Measurements from ENCODE around the gene PRCC. TPM values are rescaled to one million over a fixed set of nuclear protein-coding genes. Genes with fewer than 3 reads are reported as not detected.

The PRCC gene
- total RNA-seq, 1 donor from 2014 or later: 75.5 TPM

DNA sequence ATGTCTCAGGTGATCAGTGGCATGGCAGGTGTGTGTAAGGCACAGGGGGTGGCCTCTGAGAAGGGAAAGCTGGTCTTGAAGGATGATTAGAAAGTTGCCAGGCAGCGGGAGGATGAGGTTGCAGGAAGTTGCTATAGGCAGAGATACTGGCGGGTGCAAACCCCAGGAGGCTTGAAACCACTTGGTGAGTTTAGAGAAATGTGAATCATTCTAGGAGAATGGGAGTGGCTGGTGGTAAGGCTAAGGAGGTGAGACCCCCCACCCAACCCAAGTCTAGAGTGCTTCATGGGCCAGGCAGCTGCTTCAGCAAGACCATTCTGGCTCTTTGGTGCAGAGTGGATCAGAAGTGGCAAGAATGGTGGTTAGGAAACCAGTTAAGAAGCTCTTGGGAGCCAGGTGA, 40.3 kb downstream of the PRCC start:
- H3K9ac ChIP-seq (ENCODE audit: low read length): no peak overlapping the region
- no peak overlapping the region for H3K4me2 ChIP-seq (ENCODE audit: low read length)
- H3K27ac ChIP-seq (ENCODE audit: low read depth, low read length): no peak overlapping the region
- H3K79me2 ChIP-seq (ENCODE audit: insufficient read depth, low read length): no peaks in the 10 kb centered on the region
- peaks cover 7% of the 10 kb centered on the region for H3K4me1 ChIP-seq (ENCODE audit: insufficient read depth, low read length)
- no peak overlapping the region for H2AFZ ChIP-seq (ENCODE audit: low read depth, low read length)
- TF ChIP-seq, protein P1, sequence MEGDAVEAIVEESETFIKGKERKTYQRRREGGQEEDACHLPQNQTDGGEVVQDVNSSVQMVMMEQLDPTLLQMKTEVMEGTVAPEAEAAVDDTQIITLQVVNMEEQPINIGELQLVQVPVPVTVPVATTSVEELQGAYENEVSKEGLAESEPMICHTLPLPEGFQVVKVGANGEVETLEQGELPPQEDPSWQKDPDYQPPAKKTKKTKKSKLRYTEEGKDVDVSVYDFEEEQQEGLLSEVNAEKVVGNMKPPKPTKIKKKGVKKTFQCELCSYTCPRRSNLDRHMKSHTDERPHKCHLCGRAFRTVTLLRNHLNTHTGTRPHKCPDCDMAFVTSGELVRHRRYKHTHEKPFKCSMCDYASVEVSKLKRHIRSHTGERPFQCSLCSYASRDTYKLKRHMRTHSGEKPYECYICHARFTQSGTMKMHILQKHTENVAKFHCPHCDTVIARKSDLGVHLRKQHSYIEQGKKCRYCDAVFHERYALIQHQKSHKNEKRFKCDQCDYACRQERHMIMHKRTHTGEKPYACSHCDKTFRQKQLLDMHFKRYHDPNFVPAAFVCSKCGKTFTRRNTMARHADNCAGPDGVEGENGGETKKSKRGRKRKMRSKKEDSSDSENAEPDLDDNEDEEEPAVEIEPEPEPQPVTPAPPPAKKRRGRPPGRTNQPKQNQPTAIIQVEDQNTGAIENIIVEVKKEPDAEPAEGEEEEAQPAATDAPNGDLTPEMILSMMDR (IDR thresholded peaks at IDR 0.05; ENCODE audit: insufficient read depth, low read depth, low read length): no peak
- no peak for TF ChIP-seq EZH2 (IDR thresholded peaks at IDR 0.05; ENCODE audit: insufficient read depth, low read length)
- peaks cover 11% of the 10 kb centered on the region for H4K20me1 ChIP-seq (ENCODE audit: insufficient read depth, low read length)
- peaks cover 8% of the 10 kb centered on the region for H3K9me3 Mint-ChIP-seq (ENCODE audit: unreplicated experiment)
- no peak overlapping the region for H3K4me3 Mint-ChIP-seq (ENCODE audit: unreplicated experiment)
- H3K36me3 ChIP-seq (ENCODE audit: insufficient read depth, low read length): no peaks in the 10 kb centered on the region
- peaks cover 30% of the 10 kb centered on the region for H3K27me3 Mint-ChIP-seq (ENCODE audit: low read depth, unreplicated experiment)
- no peak for FAIRE-seq
- no peak for DNase-seq (ENCODE audit: low read depth)
- H3K9me3 ChIP-seq (ENCODE audit: insufficient read depth, low read depth, low read length): no peaks in the 10 kb centered on the region
- no peak overlapping the region for H3K4me3 ChIP-seq (ENCODE audit: insufficient read depth, low read depth, low read length)
- peaks cover 2% of the 10 kb centered on the region for H3K27me3 ChIP-seq (ENCODE audit: insufficient read depth, low read length)
- H3K36me3 Mint-ChIP-seq (ENCODE audit: low read depth, unreplicated experiment): peaks cover 21% of the 10 kb centered on the region
- peaks cover 11% of the 10 kb centered on the region for H3K4me1 Mint-ChIP-seq (ENCODE audit: low read depth, unreplicated experiment)
- H3K27ac Mint-ChIP-seq (ENCODE audit: unreplicated experiment): no peak overlapping the region

DNA sequence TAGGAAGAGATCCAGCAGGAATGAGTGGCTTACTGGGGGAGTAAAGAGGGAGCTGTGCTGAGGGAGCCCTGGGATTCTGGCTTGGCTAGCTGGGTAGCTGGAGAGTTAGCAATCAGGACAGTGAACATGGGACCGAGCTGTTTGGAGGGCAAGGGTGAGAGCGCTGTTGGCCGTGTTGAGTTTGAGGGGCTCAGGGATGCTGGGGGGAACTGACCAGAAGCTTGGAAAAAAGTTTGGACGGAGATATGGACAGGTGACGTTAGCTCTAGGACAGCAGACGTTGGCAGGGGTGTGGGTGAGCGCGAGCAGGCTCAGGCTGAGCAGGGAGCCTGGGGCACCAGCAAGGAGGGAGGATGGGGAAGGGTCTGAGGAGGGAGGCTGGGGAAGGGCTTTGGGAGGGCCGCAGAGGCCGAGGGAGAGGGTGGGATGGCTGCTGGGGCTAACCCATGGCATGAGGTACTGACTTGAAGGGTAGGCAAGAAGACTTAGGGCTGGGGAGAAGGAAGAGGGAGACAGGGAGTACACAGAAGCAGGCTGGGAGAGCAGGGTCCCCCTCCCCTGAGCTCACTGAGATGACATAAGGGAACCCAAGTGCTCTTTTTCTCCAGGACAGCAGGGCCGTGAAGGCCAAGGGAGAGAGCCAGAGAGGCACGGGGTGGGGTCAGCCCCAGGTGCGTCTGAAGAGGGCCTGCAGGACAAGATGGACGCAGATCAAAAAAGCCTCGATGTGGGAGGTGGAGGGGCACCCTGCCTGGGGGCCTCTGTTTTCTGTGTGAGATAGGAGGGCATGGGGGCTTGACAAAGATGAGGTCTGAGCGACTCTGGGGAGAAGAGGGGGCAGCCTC, 41.1 kb downstream of the PRCC start:
- H3K27ac Mint-ChIP-seq (ENCODE audit: unreplicated experiment): peak overlapping the region; percentile 31
- Histone ChIP-seq H3K4me1 (ENCODE audit: insufficient read depth, low read length) (peaks cover 8% of the 10 kb centered on the region), H2AFZ (ENCODE audit: low read depth, low read length) (no peak overlapping the region), H3K79me2 (ENCODE audit: insufficient read depth, low read length) (no peaks in the 10 kb centered on the region), H3K36me3 (ENCODE audit: insufficient read depth, low read length) (no peaks in the 10 kb centered on the region), H3K27ac (ENCODE audit: low read depth, low read length) (no peak overlapping the region), H4K20me1 (ENCODE audit: insufficient read depth, low read length) (peaks cover 11% of the 10 kb centered on the region), H3K9me3 (ENCODE audit: insufficient read depth, low read depth, low read length) (no peaks in the 10 kb centered on the region), H3K4me2 (ENCODE audit: low read length) (no peak overlapping the region), H3K27me3 (ENCODE audit: insufficient read depth, low read length) (peaks cover 2% of the 10 kb centered on the region), H3K9ac (ENCODE audit: low read length) (no peak overlapping the region), H3K4me3 (ENCODE audit: insufficient read depth, low read depth, low read length) (no peak overlapping the region)
- no peak overlapping the region for H3K4me3 Mint-ChIP-seq (ENCODE audit: unreplicated experiment)
- peaks cover 8% of the 10 kb centered on the region for H3K9me3 Mint-ChIP-seq (ENCODE audit: unreplicated experiment)
- H3K27me3 Mint-ChIP-seq (ENCODE audit: low read depth, unreplicated experiment): peaks cover 30% of the 10 kb centered on the region
- no peak for DNase-seq (ENCODE audit: low read depth)
- no peak for TF ChIP-seq EZH2 (IDR thresholded peaks at IDR 0.05; ENCODE audit: insufficient read depth, low read length)
- TF ChIP-seq, protein P1 (IDR thresholded peaks at IDR 0.05; ENCODE audit: insufficient read depth, low read depth, low read length): no peak
- FAIRE-seq: no peak
- peaks cover 16% of the 10 kb centered on the region for H3K4me1 Mint-ChIP-seq (ENCODE audit: low read depth, unreplicated experiment)
- H3K36me3 Mint-ChIP-seq (ENCODE audit: low read depth, unreplicated experiment): peaks cover 23% of the 10 kb centered on the region

DNA sequence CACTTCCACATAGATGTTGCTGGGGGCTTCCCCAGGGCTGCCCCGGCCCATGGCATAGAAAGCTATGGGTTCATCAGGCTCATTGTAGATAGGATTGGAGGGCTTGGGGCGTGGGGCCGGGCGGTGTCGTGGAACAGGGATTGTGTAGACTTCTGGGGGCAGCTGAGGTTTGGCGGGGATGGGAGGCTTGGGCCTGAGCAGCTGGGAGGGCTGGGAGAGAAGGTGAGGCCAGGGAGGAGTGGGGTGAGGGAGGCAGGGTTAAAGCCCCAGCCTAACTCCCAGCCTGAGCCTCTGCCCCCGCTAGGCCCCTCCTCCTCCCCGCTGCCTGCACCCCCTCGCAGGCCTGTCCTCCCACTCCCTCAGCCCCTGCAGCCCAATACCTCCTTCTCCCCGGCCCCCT, 41.9 kb downstream of the PRCC start:
- no peak overlapping the region for H2AFZ ChIP-seq (ENCODE audit: low read depth, low read length)
- no peaks in the 10 kb centered on the region for H3K79me2 ChIP-seq (ENCODE audit: insufficient read depth, low read length)
- Mint-ChIP-seq H3K36me3 (ENCODE audit: low read depth, unreplicated experiment) (peaks cover 23% of the 10 kb centered on the region), H3K27ac (ENCODE audit: unreplicated experiment) (no peak overlapping the region), H3K4me1 (ENCODE audit: low read depth, unreplicated experiment) (peaks cover 15% of the 10 kb centered on the region), H3K27me3 (ENCODE audit: low read depth, unreplicated experiment) (peaks cover 30% of the 10 kb centered on the region), H3K4me3 (ENCODE audit: unreplicated experiment) (no peak overlapping the region), H3K9me3 (ENCODE audit: unreplicated experiment) (peaks cover 8% of the 10 kb centered on the region)
- peaks cover 2% of the 10 kb centered on the region for H4K20me1 ChIP-seq (ENCODE audit: insufficient read depth, low read length)
- H3K4me1 ChIP-seq (ENCODE audit: insufficient read depth, low read length): peaks cover 14% of the 10 kb centered on the region
- H3K9ac ChIP-seq (ENCODE audit: low read length): no peak overlapping the region
- TF ChIP-seq, protein P1 (IDR thresholded peaks at IDR 0.05; ENCODE audit: insufficient read depth, low read depth, low read length): no peak
- no peak for TF ChIP-seq EZH2 (IDR thresholded peaks at IDR 0.05; ENCODE audit: insufficient read depth, low read length)
- no peaks in the 10 kb centered on the region for H3K36me3 ChIP-seq (ENCODE audit: insufficient read depth, low read length)
- no peaks in the 10 kb centered on the region for H3K9me3 ChIP-seq (ENCODE audit: insufficient read depth, low read depth, low read length)
- H3K27ac ChIP-seq (ENCODE audit: low read depth, low read length): no peak overlapping the region
- H3K4me3 ChIP-seq (ENCODE audit: insufficient read depth, low read depth, low read length): no peak overlapping the region
- no peak overlapping the region for H3K4me2 ChIP-seq (ENCODE audit: low read length)
- FAIRE-seq (no peak), DNase-seq (ENCODE audit: low read depth) (no peak)
- H3K27me3 ChIP-seq (ENCODE audit: insufficient read depth, low read length): peaks cover 2% of the 10 kb centered on the region
